Measurements from ENCODE around the gene KCTD13.
"Not testable (repeated sequence)": the region's sequence is repeated elsewhere in the genome, so short reads cannot be mapped to it uniquely, and the experiment has no call there.

Gene KCTD13, protein sequence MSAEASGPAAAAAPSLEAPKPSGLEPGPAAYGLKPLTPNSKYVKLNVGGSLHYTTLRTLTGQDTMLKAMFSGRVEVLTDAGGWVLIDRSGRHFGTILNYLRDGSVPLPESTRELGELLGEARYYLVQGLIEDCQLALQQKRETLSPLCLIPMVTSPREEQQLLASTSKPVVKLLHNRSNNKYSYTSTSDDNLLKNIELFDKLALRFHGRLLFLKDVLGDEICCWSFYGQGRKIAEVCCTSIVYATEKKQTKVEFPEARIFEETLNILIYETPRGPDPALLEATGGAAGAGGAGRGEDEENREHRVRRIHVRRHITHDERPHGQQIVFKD

DNA sequence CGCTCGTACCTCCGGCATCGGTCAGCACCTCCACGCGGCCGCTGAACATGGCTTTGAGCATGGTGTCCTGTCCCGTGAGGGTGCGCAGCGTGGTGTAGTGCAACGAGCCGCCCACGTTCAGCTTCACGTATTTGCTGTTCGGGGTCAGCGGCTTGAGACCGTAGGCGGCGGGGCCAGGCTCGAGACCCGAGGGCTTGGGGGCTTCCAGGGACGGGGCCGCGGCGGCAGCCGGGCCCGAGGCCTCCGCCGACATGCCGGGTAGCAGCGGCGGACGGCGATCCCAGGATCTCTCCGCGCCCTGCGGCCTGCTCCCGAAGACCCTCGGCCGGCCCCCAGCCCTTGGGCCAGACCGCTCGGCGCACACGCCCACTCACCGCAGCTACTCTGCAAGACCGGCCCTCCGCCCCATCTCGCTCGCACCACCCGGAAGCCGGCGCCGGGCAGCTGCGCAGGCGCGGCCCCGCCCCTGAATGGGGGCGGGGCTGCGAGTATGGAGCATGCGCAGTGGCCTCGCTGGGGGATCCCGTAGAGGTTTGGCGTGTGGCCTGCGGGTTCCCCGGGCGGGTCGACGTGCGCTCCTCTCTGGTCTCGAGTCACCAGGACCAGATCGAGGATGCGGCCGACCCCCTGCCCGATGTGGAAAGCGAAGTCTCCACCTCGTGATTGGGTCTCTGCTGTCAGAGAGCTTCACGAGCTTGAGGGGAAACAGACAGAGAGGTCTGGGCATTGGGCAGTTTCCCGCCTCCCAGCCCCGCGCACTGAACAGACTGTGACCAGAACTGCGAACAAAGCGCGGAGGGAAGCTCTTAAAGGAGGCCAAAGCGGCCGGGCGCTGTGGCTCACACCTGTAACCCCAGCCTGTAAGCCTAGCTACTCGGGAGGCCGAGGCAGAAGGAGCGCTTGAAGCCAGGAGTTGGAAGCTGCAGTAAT is at the start of gene KCTD13:
KCTD13 (minus strand) TSS at position 446 of the 930 bp plus-strand sequence; CDS start at position 253, 193 bp downstream.
- DNase-seq (ENCODE audit: low read depth): peak; percentile 91

DNA sequence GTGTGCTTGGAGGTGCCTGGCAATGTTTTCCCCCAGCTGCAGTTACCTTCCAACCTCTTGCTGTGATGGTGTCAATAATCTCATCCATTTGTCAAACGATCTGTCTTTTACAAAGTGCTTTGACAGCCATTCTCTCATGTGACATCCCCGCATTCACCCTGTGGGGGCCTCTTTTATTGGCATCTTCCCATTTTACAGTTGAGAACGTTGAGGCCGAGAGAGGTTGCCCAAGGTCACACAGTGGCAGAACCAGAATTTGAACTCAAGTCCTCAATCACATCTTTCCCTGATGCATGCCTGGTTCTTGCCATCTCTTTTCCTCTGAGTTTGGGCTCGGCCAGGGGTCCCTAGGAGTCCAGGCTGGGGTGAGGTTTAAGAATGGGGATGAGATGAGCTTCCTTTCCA is 49.1 kb upstream of the KCTD13 start:
- no peak for DNase-seq (ENCODE audit: low read depth)

DNA sequence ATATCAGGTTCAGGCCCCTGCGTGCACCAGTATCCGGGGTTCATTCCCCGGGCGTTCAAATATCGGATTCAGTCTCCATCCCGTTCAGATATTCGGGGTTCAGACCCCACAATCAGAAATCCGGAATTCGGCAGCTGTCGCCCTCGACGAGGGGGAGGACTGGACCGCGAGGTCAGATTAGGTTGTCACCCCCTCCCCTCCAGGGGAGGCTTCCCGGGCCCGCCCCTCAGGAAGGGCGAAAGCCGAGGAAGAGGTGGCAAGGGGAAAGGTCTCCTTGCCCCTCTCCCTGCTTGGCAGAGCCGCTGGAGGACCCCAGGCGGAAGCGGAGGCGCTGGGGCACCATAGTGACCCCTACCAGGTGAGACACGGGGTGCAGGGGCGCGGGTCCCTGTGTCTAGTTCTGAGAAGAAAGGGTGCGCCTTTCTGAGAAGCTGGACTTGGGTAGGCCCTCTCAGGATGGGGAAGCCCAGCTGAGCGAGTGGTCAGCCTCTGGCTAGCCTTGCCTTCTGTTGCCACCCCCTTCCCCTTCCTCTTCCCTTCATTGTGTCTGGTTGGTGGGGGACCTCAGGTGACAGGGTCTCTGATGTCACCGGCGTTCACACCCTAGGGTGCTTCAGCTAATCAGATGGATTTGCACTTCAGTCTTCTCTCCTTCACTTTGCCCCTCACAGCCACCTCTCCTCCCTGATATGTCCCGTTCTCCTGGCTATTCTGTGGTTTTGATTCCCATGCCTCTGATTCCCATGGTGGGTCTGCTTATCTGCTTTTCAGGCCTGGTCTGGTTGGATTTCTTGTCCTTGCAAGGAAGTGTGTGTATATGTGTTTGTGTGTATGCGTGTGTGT is 48.5 kb upstream of the KCTD13 start:
- no peak for DNase-seq (ENCODE audit: low read depth)

DNA sequence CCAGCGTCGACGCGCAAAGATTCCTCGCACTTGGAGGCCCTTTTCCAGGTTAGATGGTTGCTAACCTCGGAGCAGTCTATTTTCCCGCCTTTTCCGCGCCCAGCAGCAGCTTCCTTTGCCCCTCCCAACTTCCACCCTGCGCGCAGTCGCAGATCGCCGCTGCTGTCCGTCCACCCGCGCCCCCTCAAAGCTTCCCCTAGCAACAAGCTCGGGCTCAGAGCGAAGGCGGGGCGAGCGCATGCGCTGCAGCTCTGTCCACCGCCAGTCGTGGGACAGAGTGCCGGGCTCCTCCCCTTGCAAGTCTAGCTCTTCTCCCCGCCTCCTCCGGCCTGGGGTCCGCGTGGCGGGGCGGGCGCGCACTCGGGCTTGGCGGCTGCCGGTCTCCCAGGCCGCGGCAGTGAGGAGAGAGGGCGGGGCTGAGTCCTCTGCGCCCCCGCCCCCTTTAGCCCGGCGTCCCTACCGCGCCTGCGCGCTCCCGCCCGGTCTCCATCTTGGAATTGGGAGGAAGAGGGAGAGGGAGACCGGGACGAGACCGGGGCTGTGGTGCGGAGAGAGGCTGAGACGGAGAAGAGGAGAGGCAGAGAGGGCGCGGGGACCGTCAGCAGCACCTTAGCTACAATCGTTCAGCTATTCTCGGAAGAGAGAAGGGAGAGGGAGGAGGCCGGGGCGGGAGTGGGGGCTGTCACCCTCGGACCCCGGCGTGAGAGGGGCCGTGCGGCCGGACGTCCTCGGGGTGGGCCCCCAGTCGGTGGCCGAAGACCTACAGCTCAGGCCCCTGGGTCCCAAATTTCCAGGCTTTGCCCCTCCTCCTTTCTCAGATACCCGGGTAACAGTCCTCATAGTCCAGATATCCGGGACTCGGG is 47.6 kb upstream of the KCTD13 start, which contains the start of gene TAOK2:
TAOK2 (plus strand) TSS at position 485 of the 863 bp plus-strand sequence. CDS start 3,905 bp downstream, outside the sequence.
- peak; percentile 88 for DNase-seq (ENCODE audit: low read depth)

DNA sequence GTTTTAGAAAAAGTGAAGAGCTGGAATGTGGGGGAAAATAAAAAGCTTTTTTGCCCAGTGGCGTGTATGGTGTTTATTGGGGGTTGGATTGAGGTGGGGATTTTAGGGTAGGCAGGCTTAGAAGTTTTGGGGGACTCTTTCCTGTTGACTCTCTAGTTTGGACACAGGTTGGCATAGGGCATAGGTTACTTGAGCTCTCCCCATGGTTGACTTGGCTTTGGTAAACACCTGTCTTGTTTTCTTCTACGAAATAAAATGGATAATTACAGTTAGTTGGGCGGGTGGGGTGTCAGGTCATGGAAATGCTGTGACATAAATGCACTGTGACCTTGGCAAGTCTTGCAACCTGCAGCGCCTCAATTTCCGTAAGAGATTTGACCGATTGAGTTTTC is 47.0 kb upstream of the KCTD13 start:
- no peak for DNase-seq (ENCODE audit: low read depth)

DNA sequence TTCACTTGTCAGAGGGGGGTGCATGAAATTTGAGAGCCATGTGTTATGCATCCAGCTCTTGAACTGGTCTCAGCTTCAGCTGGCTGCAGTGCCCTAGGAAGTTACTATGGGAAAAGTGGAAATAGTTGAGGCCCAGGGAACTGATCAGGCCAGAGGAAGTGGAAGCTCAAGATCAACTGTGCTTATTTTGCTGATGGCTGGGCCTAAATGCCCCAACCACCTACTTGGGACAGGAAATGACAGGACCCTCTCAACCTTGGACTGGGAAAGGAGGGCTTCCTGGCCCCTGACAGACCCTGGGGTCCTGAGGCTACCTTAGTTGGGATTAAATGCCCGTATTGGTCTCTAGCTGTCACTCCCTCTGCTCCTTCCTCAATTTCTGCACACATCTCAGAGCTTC is 46.5 kb upstream of the KCTD13 start:
- no peak for DNase-seq (ENCODE audit: low read depth)

DNA sequence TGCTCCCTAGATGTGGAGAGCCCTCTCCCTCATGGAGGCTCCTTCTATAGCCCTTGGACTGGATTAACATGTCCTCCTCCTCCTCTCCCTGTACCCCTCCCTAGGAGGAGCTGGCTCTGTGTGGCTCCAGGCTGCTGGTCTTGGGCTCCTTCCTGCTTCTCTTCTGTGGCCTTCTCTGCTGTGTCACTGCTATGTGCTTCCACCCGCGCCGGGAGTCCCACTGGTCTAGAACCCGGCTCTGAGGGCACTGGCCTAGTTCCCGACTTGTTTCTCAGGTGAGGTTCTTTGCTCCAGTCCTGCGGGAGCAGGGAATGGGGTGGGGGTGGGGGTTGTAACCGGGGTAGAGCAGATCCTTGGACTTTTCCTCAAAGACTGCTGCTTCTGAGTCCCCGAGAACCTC is 45.3 kb upstream of the KCTD13 start:
- no peak for DNase-seq (ENCODE audit: low read depth)

DNA sequence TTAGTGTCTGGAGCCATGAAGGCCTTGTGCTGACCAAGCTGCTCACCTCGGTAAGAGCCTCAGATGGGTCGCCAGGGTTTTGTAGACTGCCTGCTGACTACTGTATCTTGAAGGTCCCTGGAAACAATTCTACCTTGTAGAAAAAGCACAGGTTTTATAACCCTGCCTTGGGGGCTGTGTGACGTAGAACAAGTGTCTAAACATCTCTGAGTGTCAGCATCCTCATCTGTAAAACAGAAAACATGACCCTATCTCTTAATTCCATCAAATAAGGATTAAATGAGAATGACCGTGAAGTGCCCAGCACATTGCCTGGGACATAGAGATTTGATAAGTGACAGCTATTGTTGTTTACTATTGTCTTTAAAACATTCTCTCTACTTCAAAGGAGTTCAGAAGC is 42.2 kb upstream of the KCTD13 start:
- DNase-seq (ENCODE audit: low read depth): no peak

DNA sequence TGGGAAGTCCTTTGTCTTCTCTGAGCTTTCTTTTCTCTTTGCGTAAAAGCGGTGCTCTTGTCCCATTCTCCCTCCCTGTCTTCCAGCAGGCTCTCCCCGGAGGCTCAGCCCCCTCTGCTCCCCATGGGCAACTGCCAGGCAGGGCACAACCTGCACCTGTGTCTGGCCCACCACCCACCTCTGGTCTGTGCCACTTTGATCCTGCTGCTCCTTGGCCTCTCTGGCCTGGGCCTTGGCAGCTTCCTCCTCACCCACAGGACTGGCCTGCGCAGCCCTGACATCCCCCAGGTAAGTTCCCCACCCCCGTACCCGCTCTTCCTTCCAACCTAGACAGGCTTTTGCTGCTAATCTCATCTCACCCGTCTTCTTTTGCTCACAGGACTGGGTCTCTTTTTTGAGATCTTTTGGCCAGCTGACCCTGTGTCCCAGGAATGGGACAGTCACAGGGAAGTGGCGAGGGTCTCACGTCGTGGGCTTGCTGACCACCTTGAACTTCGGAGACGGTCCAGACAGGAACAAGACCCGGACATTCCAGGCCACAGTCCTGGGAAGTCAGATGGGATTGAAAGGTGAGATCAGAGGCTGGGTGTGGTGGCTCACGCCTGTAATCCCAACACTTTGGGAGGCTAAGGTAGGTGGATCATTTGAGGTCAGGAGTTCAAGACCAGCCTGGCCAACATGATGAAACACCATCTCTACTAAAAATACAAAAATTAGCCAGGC is 37.2 kb upstream of the KCTD13 start:
- no peak for DNase-seq (ENCODE audit: low read depth)

DNA sequence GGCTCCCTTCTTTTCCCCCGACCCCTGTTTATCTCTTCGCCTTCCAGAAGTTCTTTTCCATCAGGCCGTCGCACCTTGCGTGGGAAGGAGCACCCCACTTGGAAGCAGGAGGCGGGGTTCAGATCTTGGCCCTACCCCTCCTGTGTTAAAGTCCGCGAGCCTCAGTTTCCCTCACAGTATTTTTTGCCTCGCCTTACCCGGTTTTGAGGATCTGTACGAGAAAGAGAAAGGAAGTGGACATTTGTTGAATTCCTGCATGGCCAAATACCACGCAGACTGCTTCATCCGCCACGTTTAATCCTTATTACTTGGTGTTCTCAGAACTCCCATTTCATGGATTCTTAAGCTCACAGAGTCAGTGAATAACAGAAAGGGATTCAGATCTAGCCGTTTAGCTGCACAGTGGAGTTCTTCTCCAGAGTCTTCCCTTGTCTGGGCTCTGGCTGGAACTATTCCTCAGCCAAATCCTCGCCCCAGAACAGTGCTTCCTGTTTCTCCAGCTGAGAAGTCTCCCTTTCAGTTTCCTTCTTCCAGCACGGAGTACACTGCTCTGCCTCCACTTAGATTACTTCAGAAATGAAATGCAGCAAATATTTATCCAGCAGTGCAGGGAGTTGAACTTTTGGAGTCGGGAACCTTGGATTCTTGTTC is 36.4 kb upstream of the KCTD13 start:
- DNase-seq (ENCODE audit: low read depth): no peak

DNA sequence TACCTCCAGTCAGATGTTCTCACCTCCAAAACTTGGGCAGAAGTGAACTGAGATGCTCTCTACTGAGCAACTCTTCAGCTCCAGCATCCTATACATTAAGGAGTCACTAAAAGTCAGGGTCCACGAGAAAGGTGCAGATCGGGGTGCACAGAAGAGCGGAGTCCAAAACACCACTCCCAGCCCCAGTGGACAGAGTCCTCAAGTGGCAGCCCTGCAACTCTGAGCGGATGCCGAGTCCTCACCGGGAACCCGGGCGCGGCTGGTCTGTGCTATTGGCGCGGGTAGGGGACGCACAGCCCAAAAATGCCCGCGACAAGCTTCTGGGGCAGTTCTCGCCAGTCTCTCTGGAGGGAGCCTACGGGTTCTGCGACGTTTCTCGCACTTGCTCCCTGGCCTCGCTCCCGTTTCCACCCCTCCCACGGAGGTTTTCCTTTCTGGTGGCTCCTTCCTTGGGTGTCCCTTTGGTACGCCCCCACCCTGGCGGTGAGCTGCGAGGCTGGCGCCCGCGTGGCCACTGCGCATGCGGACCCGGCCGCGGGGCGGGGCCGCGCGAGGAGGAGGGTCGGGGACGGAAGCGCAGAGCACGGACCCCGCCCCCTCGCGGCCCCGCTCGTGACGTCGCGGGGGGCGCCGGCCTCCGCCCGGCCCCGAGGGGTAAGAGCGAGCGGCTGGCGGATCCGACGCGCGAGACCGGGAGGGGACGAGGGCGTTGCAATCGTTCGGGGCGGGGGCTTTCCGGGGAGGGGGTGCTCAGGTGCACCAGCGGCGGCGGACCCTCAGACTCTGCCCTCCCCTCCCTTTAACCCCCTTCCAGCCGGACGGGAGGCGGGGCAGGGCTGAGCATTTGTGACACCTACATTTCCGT is 35.7 kb upstream of the KCTD13 start, which contains the start of gene TMEM219:
TMEM219 (plus strand) TSS at position 601 of the 865 bp plus-strand sequence. CDS start 1,065 bp downstream, outside the sequence.
- peak; percentile 85 for DNase-seq (ENCODE audit: low read depth)

DNA sequence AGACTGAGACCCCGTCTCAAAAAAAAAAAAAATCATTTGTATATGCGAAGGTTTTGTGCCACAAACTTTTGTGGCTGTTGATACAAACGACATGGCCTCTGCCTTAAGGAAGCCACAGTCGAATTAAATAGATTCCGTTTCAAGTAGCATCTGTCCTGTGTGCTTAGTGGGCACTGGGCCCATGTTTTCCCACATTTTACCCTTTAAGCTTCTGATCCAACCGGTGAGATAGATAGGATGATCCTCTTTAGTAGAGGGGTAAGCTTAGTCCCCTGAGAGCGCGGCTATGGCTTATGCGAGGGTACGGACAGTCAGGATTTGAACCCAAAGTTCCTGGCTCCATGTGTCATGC is 35.1 kb upstream of the KCTD13 start:
- DNase-seq (ENCODE audit: low read depth): no peak

DNA sequence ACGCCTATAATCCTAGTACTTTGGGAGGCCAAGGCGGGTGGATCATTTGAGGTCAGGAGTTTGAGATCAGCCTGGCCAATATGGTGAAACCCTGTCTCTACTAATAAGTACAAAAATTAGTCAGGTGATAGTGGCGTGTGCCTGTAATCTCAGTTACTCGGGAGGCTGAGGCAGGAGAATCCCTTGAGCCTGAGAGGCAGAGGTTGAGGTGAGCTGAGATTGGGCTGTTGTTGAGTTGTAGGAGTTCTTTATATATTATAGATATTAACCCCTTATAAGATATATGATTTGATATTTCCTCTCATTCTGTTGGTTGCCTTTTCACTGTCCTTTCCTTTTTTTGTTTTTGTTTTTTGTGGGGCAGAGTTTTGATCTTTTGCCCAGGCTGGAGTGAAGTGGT is 33.8 kb upstream of the KCTD13 start:
- not testable (repeated sequence) for DNase-seq (ENCODE audit: low read depth)

DNA sequence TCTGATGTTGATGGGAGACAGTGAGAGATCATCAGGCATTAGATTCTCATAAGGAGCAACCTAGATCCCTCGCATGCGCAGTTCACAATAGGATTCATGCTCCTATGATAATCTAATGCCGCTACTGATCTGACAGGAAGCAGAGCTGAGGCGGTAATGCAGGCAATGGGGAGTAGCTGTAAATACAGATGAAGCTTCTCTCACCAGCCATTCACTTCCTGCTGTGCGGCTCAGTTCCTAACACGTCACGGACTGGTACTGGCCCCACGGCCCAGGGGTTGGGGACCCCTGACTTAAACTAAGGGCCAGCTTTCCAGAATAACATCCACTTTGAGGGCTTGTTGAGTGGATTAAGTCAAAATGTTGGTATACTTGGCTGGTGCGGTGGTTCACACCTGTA is 33.3 kb upstream of the KCTD13 start:
- DNase-seq (ENCODE audit: low read depth): no peak

DNA sequence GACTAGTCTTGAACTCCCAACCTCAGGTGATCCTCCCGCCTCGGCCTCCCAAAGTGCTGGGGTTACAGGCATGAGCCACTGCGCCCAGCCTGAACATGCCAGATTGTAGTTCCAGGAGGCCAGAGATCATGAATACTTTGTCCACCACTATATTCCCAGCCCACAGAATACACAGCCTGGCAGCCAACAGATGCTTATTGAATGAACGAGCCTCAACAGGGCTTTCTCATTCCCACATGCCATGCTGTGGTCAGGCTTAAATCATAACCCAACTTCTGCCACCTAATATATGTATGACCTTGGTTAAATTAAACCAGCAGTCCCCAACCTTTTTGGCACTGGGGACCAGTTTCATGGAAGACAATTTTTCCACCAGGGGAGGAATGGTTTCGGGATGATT is 32.7 kb upstream of the KCTD13 start:
- no peak for DNase-seq (ENCODE audit: low read depth)

DNA sequence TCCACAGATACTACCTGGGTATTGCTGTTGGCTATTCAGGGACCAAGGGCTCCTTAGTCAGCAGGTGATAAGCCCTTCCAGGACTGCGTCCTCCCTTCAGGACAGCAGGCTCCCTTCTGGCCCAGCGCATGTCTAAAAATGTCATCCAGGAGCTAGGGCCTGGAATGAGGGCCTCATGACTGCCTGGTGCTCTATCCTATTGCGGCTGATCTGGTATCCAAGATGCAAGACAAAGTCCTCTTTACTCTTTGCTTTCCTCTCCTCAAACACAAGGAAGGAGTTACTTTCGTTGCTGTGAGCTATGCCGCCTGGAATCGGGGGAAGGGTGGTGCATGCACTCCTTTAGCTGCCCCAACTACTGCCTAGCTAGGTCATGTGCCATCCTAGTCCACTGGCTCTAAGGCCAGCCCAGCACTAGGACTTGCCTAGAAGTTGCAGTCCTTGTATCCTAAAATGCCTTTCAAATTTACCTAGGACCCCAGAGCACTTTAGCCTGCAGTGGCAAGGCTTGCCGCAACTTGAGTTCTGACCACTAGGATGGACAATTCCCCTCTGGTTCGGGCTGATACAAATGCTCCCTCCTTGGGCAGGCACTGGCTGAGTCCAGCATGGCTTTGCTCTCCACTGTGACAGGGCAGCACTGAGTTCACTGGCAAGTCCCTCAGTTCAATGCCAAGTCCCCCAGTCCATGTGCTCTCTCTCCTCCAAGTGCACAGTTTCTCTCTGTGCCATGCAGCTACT is 25.8 kb upstream of the KCTD13 start:
- DNase-seq (ENCODE audit: low read depth): no peak

DNA sequence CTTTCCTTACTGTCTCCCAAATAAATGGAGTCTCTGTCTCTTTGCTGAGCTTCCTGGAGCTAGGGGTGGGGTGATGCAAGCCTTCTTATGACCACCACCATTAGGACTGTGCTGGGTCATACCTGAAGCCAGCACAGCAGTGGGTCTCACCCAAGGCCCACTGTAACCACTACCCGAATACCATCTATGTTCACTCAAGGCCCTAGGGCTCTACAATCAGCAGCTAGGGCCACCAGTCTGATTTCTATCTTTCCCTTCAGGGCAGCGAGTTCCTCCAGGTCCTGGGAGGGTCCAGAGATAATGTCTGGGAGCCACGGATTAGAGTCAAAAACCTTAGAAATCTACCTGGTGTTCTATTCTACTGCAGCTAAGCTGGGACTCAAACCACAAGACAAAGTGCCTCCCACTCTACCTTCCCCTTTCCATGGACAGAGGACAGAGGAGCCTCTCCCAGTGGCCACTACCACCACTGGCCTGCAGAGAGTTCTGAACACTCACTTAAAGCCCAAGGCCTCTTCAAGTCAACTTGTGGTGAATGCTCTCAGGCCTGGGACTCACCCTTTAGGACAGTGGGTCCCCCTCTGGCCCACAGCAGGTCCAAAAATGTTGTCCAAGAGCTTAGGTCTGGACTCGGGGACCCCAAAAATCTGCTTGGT is 24.9 kb upstream of the KCTD13 start:
- DNase-seq (ENCODE audit: low read depth): no peak

DNA sequence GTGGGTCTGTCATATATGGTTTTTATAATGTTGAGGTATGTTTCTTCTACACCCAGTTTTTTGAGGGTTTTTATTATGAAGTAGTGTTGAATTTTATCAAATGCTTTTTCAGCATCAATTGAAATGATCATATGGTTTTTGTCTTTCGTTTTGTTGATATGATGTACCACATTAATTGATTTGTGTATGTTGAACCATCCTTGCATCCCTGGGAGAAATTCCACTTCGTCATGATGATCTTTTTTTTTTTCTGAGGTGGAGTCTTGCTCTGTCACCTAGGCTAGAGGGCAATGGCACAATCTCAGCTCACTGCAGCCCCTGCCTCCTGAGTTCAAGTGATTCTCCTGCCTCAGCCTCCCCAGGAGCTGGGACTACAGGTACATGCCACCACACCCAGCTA is 21.9 kb upstream of the KCTD13 start:
- DNase-seq (ENCODE audit: low read depth): no peak

All from stimulated activated CD8-positive, alpha-beta memory T cell treated with anti-CD3 and anti-CD28 coated beads, Interleukin-15, amount 100 ng/mL, for 24 hours (primary cell).